HG03095 (cell line): ENCODE measurements around the gene BCAP29.

ENCODE experiments used
- ATAC-seq: cut with Tn5 transposase; IDR thresholded peaks from one replicate; pipeline ENCODE4 v1.9.1; 2021; ENCODE audit warnings: moderate library complexity; ENCODE audit not compliant: unreplicated experiment

Gene BCAP29

GRCh38 chr7:107661865-107662379 lies 81.9 kb downstream of the BCAP29 start:
- no peak for ATAC-seq

DNA sequence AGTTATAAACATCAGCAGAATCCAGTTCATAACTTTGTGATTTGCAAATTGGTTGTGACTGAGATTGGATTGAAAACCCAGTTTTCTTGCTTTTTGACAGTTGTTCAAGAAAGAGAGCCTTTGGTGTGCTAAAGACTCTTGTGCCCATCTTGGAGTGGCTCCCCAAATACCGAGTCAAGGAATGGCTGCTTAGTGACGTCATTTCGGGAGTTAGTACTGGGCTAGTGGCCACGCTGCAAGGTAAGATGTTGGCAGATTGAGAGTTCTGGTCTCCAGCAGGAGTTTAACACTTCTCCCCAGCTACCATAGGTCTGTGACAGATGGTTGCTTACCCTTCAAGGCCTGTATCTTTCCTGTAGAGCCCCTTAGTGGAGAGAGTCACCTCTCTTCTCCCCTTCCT lies 83.2 kb downstream of the BCAP29 start:
- ATAC-seq: no peak

DNA sequence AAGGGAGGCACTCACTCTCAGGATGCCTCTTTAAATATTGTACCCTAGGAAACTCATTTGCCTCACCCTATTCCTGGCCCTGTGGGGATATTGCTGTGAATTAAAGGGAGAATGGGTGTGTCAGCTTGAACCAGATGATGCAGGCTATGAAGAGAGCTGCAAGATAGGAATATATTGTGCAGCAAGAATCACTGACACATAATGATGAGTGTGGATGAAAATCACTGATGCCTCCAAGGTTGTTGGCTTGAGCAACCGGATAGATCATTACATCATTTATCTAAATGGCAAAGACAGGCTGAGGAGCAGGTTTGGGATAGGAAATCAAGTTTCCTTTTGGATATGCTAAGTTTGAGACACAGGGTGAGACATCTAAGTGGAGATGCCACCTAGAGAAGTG lies 86.7 kb downstream of the BCAP29 start:
- no peak for ATAC-seq

DNA sequence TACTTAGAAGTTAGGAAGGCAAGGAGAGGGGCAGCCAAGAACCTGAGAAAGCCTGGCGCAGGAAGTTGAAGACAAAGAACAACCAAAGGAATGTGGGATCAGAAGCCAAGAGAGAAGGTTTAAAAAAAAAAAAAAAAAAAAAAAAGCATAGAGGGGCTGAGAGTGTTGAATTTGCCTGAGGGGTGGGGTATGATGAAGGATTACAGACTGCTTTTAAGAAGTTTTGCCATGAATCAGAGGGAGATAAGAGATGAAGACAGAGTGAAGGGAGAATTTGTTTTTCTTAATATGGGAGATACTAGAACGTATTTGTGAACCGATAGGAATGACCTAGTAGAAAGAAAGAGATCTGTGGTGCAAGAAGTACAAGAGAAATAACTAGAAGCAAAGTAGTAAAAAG lies 87.3 kb downstream of the BCAP29 start:
- ATAC-seq: no peak

GRCh38 chr7:107668296-107668695 lies 88.2 kb downstream of the BCAP29 start:
- no peak for ATAC-seq
